ENCODE results near the gene SFXN3. TPM values are rescaled to one million over a fixed set of nuclear protein-coding genes. Genes with fewer than 3 reads are reported as not detected.

Gene SFXN3
- total RNA-seq, 1 experiment from 2014 or later, result 2.8 TPM

DNA sequence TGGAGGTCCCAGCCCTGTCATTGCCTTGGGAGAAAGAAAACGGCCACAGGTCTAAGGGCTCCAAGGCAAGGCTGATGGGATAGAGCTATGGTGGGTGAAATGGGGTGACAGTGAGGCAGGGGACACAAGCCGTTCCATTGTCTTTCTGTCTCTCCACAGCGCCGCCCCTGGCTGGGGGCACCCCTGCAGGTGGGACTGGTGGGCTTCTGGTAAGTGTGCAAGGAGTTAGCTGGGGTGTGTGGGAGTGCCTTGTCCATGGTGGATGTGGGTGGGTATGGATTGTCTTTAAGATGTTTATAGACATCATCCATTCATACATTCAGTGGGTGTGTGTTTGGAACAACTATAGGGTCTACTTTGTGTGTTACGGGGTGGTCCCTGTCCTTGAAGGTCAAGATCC lies 7.5 kb downstream of the SFXN3 start:
- H3K9ac ChIP-seq (ENCODE audit: extremely low read depth, insufficient read length, low read length), result no peak overlapping the region
- Mint-ChIP-seq H3K27me3 (ENCODE audit: low read depth) (peaks cover 65% of the 10 kb centered on the region), H3K4me3 (no peak overlapping the region; a peak in 1 of 5 replicates), H3K4me1 (peaks cover 11 to 23% of the 10 kb centered on the region in 2 experiments), H3K9me3 (no peaks in the 10 kb centered on the region), H3K36me3 (ENCODE audit: insufficient read depth in 1 of 3, low read depth in 3 of 3) (no peaks in the 10 kb centered on the region), H3K27ac (no peak overlapping the region)
- H4K8ac ChIP-seq (replicated peaks; ENCODE audit: insufficient read length, low read depth, low read length), result no peak overlapping the region
- no peaks in the 10 kb centered on the region for H3K9me3 ChIP-seq (ENCODE audit: control insufficient read depth, low read depth, low read length)
- H2AK5ac ChIP-seq (ENCODE audit: insufficient read length, low read length), result no peak overlapping the region
- H2BK120ac ChIP-seq (ENCODE audit: low read depth, low read length, poor library complexity, severe bottlenecking), result no peak overlapping the region
- no peak overlapping the region for H3K4ac ChIP-seq (ENCODE audit: low read depth, low read length)
- H2BK12ac ChIP-seq (ENCODE audit: insufficient read length, low read depth, low read length), result no peak overlapping the region
- H3K23me2 ChIP-seq (ENCODE audit: insufficient read length, low read depth, low read length, poor library complexity, severe bottlenecking), result peaks cover 7% of the 10 kb centered on the region
- peaks cover 1% of the 10 kb centered on the region; the same call in 1 of the 2 replicates for H3K4me1 ChIP-seq (ENCODE audit: insufficient read depth, low read length)
- WGBS (ENCODE audit: extremely low coverage, insufficient read length, low lambda C conversion rate), result no CpG with 5 or more reads among the region's 5 CpGs
- no peak overlapping the region for H3K27ac ChIP-seq (ENCODE audit: insufficient read length, low read depth, low read length)
- H3K56ac ChIP-seq (ENCODE audit: insufficient read length, low read depth, low read length), result no peak overlapping the region
- no peak overlapping the region for H4K5ac ChIP-seq (ENCODE audit: insufficient read length, low read depth, low read length)
- TF ChIP-seq, protein P1, sequence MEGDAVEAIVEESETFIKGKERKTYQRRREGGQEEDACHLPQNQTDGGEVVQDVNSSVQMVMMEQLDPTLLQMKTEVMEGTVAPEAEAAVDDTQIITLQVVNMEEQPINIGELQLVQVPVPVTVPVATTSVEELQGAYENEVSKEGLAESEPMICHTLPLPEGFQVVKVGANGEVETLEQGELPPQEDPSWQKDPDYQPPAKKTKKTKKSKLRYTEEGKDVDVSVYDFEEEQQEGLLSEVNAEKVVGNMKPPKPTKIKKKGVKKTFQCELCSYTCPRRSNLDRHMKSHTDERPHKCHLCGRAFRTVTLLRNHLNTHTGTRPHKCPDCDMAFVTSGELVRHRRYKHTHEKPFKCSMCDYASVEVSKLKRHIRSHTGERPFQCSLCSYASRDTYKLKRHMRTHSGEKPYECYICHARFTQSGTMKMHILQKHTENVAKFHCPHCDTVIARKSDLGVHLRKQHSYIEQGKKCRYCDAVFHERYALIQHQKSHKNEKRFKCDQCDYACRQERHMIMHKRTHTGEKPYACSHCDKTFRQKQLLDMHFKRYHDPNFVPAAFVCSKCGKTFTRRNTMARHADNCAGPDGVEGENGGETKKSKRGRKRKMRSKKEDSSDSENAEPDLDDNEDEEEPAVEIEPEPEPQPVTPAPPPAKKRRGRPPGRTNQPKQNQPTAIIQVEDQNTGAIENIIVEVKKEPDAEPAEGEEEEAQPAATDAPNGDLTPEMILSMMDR (conservative IDR thresholded peaks at IDR 0.05), result peak; percentile 53
- no peaks in the 10 kb centered on the region for H3K79me2 ChIP-seq (ENCODE audit: insufficient read depth, low read length)
- H4K20me1 ChIP-seq (ENCODE audit: control insufficient read depth, insufficient read depth, insufficient read length), result no peaks in the 10 kb centered on the region
- H3K23ac ChIP-seq (ENCODE audit: insufficient read length, low read depth, low read length), result no peak overlapping the region
- H4K91ac ChIP-seq (ENCODE audit: insufficient read length, low read depth, low read length), result no peak overlapping the region
- H2BK15ac ChIP-seq (ENCODE audit: low read depth, low read length), result no peak overlapping the region
- no peak overlapping the region for H3K14ac ChIP-seq (ENCODE audit: insufficient read depth, low read length)
- no peaks in the 10 kb centered on the region for H3K79me1 ChIP-seq (ENCODE audit: insufficient read depth, low read depth, low read length, poor library complexity, severe bottlenecking)
- no peak overlapping the region for H2BK20ac ChIP-seq (ENCODE audit: low read depth, low read length, poor library complexity, severe bottlenecking)
- no peak overlapping the region for H2BK5ac ChIP-seq (ENCODE audit: insufficient read length, low read length)
- no peak overlapping the region for H3K18ac ChIP-seq (ENCODE audit: insufficient read length, low read depth, low read length)
- H3K4me2 ChIP-seq (ENCODE audit: insufficient read depth, insufficient read length, low read length), result no peak overlapping the region
- DNase-seq, result peak; percentile 52
- no peak overlapping the region for H2AFZ ChIP-seq (ENCODE audit: low read length)
- no peaks in the 10 kb centered on the region; the same call in 1 of the 2 replicates for H3K27me3 ChIP-seq (ENCODE audit: insufficient read depth, low read length)
- no peak overlapping the region for H3T11ph ChIP-seq (ENCODE audit: low read length)

Data from H9 (cell line).